Ovary (tissue), 9 donors: ENCODE data around the gene RAVER2. TPM values are rescaled to one million over a fixed set of nuclear protein-coding genes. Genes with fewer than 3 reads are reported as not detected.

Source experiments
- DNase-seq, 5 donors: peaks; one replicate each; pipeline ENCODE4 v3.0.0-alpha.2; 2019 to 2020
- H3K27ac ChIP-seq, 2 donors: fragments of 200-600 bp; one replicate each; pipeline versions ENCODE4 v1.5.1 to v1.8.0; 2019 to 2022
- H3K27me3 ChIP-seq: fragments of 200-600 bp; one replicate; pipeline ENCODE4 v1.8.0; 2022
- H3K36me3 ChIP-seq: fragments of 200-600 bp; sonication (generic); one replicate; pipeline ENCODE4 v1.5.1; 2019
- H3K4me1 ChIP-seq: one replicate; pipeline ENCODE4 v1.8.1; 2013; ENCODE audit warnings: mild to moderate bottlenecking, moderate library complexity; ENCODE audit not compliant: insufficient read depth
- H3K4me3 ChIP-seq: fragments of 200-600 bp; sonication (generic); one replicate; pipeline ENCODE4 v1.5.1; 2017
- H3K9me3 ChIP-seq, 2 donors: fragments of 200-600 bp in 1 of 2; sonication (generic) in 1 of 2; one replicate each; pipeline versions ENCODE4 v1.5.1 to v1.8.1; 2013 to 2019; ENCODE audit warnings: mild to moderate bottlenecking in 1 of 2, moderate library complexity in 1 of 2
- EP300 ChIP-seq: sonication (generic); formaldehyde crosslinking; IDR thresholded peaks from one replicate; pipeline ENCODE4 v1.6.1; 2017; ENCODE audit warnings: antibody characterized with exemption
- POLR2A ChIP-seq: fragments of 450-650 bp; IDR thresholded peaks from one replicate; pipeline ENCODE4 v1.6.1; 2017; ENCODE audit warnings: antibody characterized with exemption, mild to moderate bottlenecking, moderate library complexity
- WGBS, 3 donors: extraction: QIAGEN DNeasy Blood & Tissue Kit in 1 of 3; methylation state at CpG; one replicate each; pipeline versions ENCODE4 v1.1.5 to v1.1.7; 2013 to 2017; 5-methylcytosine and 5-hydroxymethylcytosine counted together
- intact Hi-C, 4 donors: fragments of 100-400 bp; cut with DNase I; formaldehyde crosslinking; loops; one replicate each; pipeline versions ENCODE4 v1.11.0 to v1.15.1; 2022 to 2023
- polyA plus RNA-seq, 2 donors: library from polyadenylated mRNA; stranded (reverse); fragments of 200-250 nt in 1 of 2; fragments of 350-450 nt in 1 of 2; fragmentation: Illumina TruSeq in 1 of 2; extraction: RNeasy Lipid Tissue Mini Kit (QIAGEN cat#74804) in 1 of 2; gene quantifications; one replicate each; pipeline ENCODE4 v1.2.3, GENCODE V29; 2013 to 2014
- total RNA-seq, 7 donors: library from RNA; depleted of rRNA in 2 of 7; stranded (reverse); fragments of >200 nt in 2 of 7; fragmentation: NEBNext Ultra II Directional in 3 of 7; extraction: Animal tissue kit (Norgen Biotek cat#: 25700) in 3 of 7; gene quantifications; one replicate each; pipeline versions ENCODE4 v1.1.0 to v1.2.4, GENCODE V29; 2016 to 2023
- TF ChIP-seq, protein P1 (sequence below), 3 donors: fragments of 450-650 bp in 2 of 3; fragments of 200-600 bp in 1 of 3; IDR thresholded peaks; one replicate each; pipeline versions ENCODE4 v1.5.1 to v1.8.0; 2016 to 2022; ENCODE audit warnings: antibody characterized with exemption in 3 of 3, mild to moderate bottlenecking in 1 of 3
- donor health status: DM: no; HTN: no; CAD: no; lungs with moderate emphysema.
- donor health status: DM: no; HTN: no; CAD: no.
- donor health status: Bipolar disorder and iron deficiency.
- donor health status: DM: yes; HTN: yes; CAD: no.
- donor health status: DM: no; HTN: no; CAD: no.
- donor health status: DM: yes; HTN: yes; CAD: no.

RAVER2 gene
- total and polyA plus RNA-seq, 9 donors, result 5.0 to 10.7 (median 7.9) TPM

- Histone ChIP-seq H3K9me3 (no peaks in the 10 kb centered on the region), H3K36me3 (no peaks in the 10 kb centered on the region), H3K27ac (no peak overlapping the region), H3K4me1 (peaks cover 2% of the 10 kb centered on the region), H3K27me3 (no peaks in the 10 kb centered on the region), H3K4me3 (no peak overlapping the region)
- TF ChIP-seq POLR2A, result no peak
- TF ChIP-seq, protein P1, sequence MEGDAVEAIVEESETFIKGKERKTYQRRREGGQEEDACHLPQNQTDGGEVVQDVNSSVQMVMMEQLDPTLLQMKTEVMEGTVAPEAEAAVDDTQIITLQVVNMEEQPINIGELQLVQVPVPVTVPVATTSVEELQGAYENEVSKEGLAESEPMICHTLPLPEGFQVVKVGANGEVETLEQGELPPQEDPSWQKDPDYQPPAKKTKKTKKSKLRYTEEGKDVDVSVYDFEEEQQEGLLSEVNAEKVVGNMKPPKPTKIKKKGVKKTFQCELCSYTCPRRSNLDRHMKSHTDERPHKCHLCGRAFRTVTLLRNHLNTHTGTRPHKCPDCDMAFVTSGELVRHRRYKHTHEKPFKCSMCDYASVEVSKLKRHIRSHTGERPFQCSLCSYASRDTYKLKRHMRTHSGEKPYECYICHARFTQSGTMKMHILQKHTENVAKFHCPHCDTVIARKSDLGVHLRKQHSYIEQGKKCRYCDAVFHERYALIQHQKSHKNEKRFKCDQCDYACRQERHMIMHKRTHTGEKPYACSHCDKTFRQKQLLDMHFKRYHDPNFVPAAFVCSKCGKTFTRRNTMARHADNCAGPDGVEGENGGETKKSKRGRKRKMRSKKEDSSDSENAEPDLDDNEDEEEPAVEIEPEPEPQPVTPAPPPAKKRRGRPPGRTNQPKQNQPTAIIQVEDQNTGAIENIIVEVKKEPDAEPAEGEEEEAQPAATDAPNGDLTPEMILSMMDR (IDR thresholded peaks at IDR 0.05), result no peak
- TF ChIP-seq EP300, result no peak
- WGBS, 3 donors, result 87 to 88% (median 88%) methylated on average over 7 of the region's 7 CpGs
- DNase-seq, result no peak
- intact Hi-C loops, result no loop called here
Observed at GRCh38 chr1:64838486-64838885, 93.6 kb downstream of the RAVER2 start.

DNA sequence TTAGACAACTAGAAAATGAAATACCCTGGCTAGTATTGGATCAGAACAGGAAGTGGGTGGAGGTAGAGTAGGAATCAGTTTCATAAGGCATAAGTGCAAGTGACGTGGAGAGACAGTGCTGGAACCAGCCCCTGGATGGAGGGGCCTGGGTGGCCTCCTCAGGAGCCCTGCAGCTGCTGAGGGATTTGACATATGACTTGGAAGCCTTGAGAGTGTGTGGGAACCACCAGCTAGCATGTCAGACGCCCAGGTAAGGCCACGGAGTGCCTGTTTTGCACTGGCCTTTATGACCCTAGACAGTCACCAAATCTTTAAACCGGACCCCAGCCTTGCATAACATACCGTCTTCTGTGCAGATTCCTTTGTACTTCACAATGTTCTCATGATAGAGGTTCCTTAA, 94.4 kb downstream of the RAVER2 start:
- 83 to 91% (median 89%) methylated on average over 5 of the region's 5 CpGs for WGBS, 3 donors
- Histone ChIP-seq H3K4me3 (no peak overlapping the region), H3K9me3 (no peaks in the 10 kb centered on the region), H3K27ac (no peak overlapping the region), H3K36me3 (no peaks in the 10 kb centered on the region), H3K4me1 (peaks cover 2% of the 10 kb centered on the region), H3K27me3 (no peaks in the 10 kb centered on the region)
- DNase-seq, result no peak
- intact Hi-C loops, result no loop called here
- TF ChIP-seq, protein P1 (IDR thresholded peaks at IDR 0.05), result no peak
- TF ChIP-seq POLR2A, result no peak
- no peak for TF ChIP-seq EP300

GRCh38 chr1:64839732-64840405, 95.0 kb downstream of the RAVER2 start:
- Histone ChIP-seq H3K4me1 (peaks cover 2% of the 10 kb centered on the region), H3K27ac (no peak overlapping the region), H3K4me3 (no peak overlapping the region), H3K27me3 (no peaks in the 10 kb centered on the region), H3K9me3 (no peaks in the 10 kb centered on the region), H3K36me3 (no peaks in the 10 kb centered on the region)
- intact Hi-C loops, result loop anchor here in 1 of 4 donors (10.0 kb wide), 1 partner anchor 375 kb away; no protein-coding TSS in a partner anchor
- peak in 1 of 5 donors; percentile 19 for DNase-seq
- WGBS, 3 donors, result 89 to 93% (median 93%) methylated on average over 15 of the region's 15 CpGs
- TF ChIP-seq POLR2A (no peak), EP300 (no peak)
- TF ChIP-seq, protein P1 (IDR thresholded peaks at IDR 0.05), result no peak

DNA sequence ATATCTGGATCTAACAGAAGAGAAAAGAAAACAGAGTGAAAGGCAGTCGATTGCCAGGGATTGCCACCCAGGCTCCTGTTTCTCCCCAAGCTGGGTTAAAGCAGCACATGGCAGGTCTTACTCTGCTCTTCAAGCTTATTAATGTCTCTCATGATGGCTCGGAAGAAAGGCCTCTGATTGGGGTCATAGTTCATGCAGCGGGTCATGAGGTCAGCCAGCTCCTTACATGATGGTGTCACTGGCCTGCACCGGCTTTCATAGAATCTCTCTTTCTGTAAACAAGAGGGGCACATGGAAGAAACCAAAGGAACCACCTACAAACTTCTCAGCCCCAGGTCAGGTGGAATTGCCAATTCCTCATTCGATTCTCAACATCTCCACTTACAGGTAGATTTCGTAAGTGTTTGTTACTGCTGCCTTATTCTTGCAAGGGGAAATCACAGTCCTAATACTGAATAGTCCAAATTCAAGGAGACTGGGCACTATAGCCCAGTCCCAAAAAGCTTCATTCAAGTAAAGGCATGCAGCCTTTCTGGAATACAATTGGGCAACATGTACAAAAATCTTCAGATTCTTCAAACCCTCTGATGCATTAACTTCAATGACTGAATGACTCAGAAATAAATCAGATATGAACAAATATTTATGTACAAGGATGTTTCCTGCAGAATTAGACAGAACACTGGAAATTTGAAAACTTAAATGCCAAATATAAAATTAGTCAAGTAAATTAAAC, 96.6 kb downstream of the RAVER2 start:
- TF ChIP-seq, protein P1 (IDR thresholded peaks at IDR 0.05), result no peak
- TF ChIP-seq POLR2A (no peak), EP300 (no peak)
- Histone ChIP-seq H3K27me3 (no peaks in the 10 kb centered on the region), H3K4me1 (peaks cover 2% of the 10 kb centered on the region), H3K36me3 (no peaks in the 10 kb centered on the region), H3K4me3 (no peak overlapping the region), H3K9me3 (no peaks in the 10 kb centered on the region), H3K27ac (no peak overlapping the region)
- intact Hi-C loops, result loop anchor here in 1 of 4 donors (10.0 kb wide), 1 partner anchor 373 kb away; no protein-coding TSS in a partner anchor
- 62 to 74% (median 65%) methylated on average over 6 of the region's 6 CpGs for WGBS, 3 donors
- peak in 1 of 5 donors; percentile 31 for DNase-seq
